NCI-H187 treated with DMSO at 0.1 percent for 48 hours (cell line): ENCODE data around the gene ERC1.
"Not testable (repeated sequence)": the region's sequence is repeated elsewhere in the genome, so short reads cannot be mapped to it uniquely, and the experiment has no call there.

Source experiments
- DNase-seq: peaks from one replicate; lab custom pipeline; 2025; lab: John Stamatoyannopoulos, UW

ERC1 gene

GRCh38 chr12:1324099-1324498 lies 333.1 kb downstream of the ERC1 start:
- DNase-seq: no peak

DNA sequence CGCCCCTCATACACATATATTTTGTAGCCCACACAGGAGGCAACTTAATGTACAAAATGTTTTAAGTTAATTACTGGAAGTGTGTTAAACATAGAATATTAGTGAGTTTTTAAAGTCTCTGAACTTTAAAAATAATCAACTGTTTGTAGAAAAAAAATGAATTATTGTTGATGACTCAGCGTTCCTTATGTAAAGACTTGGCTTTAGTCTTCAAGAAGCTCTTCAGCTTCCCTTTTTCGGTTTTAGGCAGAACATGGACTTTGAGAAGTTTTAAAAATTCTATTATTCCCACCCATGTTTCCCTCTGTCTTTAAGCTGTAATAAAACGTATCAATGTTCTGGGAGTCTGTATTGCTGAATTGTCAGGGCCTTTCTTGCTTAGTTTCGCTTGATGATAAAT lies 333.9 kb downstream of the ERC1 start:
- DNase-seq: no peak

DNA sequence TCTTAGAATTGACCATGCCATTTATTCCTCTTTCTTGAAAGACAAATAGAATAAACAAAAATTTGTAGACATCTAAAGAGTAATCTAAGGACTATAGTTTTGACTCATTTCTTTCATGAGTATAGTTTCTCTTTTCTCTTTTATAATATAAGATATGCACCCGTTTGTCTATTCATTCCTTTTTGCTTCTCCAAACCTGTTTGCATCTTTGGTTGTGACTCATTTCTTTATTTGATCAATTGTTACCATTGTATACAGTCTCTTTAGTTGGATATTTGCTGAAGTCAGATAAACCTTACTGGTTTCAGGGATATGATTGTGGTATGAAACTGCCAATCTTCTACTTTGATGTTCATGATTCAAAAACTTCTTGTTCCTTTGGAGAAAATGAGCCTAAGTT lies 334.6 kb downstream of the ERC1 start:
- DNase-seq: no peak

DNA sequence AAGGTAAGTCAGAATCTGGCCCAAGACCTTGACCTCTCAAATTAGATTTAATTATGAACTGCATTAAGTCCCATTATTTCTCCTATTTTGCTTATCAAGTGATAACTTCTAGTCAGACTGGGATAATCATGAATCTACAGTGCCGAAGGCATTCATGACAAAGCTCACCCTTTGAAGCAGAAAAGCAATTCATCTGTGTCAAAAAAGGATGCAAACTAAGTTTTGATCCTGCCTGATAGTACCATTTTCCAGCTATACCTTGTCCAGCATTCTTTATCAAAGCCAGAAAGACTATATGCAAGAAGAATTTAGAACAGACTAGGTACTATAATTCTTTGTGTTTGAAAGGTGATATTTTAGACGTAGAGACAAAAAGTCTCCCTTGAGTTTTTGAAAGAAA lies 335.2 kb downstream of the ERC1 start:
- no peak for DNase-seq

DNA sequence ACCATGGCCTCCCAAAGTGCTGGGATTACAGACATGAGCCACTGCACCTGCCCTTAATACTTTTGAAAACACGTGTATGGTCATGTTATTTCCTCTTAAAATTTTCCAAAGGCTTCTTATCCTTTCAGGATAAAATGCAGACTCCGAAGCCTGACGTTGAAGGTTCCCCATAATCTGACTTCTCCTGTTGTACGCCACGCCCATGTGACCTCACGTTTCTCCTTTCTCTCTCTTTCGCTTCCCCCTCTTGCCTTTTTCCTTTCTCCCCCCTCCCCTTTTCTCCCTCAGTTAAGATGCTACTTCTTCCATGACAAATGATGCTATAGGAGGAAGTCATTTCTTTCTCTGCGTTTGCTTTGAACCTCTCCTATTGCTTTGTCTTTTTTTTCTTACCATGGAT lies 337.4 kb downstream of the ERC1 start:
- no peak for DNase-seq

GRCh38 chr12:1329784-1330476 lies 338.9 kb downstream of the ERC1 start:
- DNase-seq: no peak

DNA sequence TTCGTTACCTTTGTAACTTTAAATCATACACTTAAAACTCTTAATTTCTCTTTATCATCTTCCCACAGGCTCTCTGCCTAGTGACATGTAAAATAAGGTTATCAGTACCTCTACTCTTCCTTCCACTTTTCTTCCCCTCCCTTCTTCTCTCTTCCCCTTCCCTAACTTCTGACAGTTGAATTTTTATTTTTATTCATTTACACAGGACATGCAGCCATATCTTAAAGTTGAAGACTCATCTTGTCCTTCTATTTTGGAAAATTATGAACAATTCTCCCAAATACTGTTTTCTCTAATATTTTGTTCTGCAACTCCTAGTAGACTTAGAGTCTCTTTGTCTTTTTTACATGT lies 339.4 kb downstream of the ERC1 start:
- no peak for DNase-seq

DNA sequence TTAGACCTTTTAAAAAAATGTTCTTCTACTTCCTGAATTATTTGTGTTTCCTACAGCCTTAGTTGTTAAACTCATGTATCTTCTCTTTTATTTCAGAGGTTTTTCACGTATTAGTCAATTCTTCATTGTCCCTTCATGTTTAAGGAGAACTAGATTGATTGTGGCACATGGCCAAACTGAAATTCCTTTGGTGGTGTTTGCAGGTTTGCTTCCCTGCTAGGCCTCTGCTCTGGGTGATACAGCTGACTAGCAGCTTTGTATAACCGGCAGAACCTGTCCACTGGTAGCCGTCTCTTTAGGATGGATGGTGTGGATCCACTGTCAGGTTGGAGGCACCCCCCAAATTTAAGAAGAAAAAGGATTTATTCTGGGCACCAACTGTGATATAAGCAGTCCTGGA lies 341.3 kb downstream of the ERC1 start:
- DNase-seq: no peak

DNA sequence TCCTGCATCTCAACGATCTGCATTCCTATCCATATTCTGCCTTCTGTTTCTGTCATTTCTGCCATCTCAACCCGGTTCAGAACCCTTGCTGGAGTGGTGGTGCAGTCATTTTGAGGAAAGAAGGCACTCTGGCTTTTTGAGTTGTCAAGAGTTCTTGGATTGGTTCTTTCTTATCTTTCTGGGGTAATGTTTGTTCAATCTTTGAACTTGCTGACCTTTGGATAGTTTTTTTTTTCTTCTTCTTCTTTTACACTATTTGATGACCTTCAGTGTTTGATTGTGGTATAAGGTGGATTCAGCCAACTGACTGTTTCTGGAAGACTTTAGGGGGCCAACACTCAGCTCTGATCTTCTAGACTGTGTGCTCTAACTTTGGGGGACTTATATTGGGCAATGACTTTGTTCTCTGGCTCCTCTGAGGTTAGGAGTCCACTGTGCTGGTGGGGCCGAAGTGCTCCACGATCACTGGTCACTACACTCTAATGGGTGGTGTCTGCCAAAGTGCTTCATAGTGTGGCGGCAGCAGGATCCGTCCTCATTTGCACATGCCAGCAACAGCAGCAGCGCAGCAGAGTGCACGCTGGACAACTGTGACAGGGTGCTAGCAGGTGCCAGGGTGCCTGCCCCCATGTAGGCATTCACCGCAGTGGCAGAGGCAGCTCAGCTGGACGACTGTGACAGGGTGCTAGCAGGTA lies 347.6 kb downstream of the ERC1 start:
- no peak for DNase-seq

GRCh38 chr12:1339178-1339541 lies 348.1 kb downstream of the ERC1 start:
- not testable (repeated sequence) for DNase-seq

- DNase-seq: no peak
Measured at GRCh38 chr12:1339618-1340319, 348.7 kb downstream of the ERC1 start.

DNA sequence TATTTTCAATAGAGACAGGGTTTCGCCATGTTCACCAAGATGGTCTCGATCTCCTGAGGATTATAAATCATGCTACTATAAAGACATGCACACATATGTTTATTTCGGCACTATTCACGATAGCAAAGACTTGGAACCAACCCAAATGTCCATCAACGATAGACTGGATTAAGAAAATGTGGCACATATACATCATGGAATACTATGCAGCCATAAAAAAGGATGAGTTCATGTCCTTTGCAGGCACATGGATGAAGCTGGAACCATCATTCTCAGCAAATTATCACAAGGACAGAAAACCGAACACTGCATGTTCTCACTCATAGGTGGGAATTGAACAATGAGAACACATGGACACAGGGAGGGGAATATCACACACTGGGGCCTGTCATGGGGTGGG lies 350.2 kb downstream of the ERC1 start:
- not testable (repeated sequence) for DNase-seq

DNA sequence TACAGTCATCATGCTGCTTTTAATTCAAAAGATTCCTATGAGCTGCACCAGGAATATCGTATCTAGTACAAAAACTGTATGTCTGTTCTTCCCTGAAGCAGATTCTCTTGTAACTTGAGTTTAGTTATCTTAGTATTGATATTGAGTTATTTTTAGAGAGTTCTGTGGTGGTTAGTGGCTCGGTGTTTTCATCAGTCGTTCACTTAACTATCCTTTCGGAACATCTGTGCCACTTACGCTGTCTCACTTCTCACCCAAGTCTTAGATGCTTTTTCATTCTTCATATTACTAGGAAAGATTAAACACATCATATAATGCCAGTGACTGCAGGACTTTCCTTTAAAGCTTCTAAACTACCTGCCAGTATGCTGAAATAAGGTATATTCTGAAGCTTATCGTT lies 352.4 kb downstream of the ERC1 start:
- DNase-seq: no peak

- DNase-seq: no peak
Measured at GRCh38 chr12:1344245-1344644, 353.2 kb downstream of the ERC1 start.

DNA sequence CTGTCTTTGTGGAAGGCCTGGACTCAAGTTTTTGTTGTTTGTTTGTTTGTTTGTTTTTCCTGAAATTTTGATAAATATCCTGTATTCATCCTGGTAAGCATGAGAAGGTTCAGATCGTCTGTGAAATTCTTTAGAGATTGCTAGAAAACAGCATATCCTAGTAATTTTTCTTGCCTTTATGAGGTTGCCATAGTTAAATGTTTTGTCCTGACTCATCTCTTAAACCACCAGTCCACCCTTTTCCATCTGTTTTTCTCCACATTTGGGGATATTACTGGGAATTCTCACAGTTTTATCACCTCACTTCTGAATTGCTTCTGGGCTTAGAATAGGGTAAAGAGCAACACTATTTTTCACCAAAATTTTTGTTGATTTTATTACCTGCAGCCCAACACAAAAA lies 355.1 kb downstream of the ERC1 start:
- no peak for DNase-seq

- no peak for DNase-seq
Measured at GRCh38 chr12:1347294-1347693, 356.3 kb downstream of the ERC1 start.

DNA sequence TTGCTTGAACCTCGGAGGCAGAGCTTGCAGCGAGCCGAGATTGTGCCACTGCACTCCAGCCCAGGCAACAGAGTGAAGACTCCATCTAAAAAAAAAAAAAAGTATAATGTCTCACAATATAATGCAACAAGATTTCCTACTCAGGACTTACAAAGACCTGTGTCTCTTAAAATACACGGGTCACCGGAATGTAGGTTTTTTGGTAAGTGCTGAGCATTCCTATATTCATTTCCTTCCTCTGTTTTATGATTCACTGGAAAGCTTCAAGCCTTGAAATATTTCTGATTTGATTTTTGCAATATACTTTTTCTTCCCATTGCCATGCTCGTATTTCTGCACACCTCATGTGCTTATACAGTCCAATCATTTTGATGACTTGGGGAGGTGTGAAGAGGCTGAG lies 357.6 kb downstream of the ERC1 start:
- DNase-seq: no peak

GRCh38 chr12:1350055-1350933 lies 359.3 kb downstream of the ERC1 start:
- DNase-seq: no peak

GRCh38 chr12:1350934-1351240 lies 359.9 kb downstream of the ERC1 start:
- DNase-seq: no peak

DNA sequence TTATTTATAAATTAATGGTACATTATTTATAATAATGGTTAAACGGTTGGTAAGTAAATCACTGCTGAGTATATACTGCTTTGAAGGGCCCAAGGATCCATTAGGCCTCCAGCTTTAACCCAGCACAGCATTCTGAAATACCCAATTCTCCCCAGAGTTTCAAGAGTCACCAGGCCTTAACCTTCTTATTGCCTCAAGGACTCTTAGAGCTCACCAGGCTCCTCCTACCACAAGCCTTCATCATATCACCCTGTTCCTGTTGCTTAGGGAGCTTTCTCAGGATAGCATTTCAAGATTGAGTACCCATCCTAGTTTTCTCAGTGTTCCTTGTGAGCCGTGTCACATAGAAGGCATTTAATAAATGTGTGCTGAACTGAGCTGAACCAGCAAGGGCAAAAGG lies 360.9 kb downstream of the ERC1 start:
- no peak for DNase-seq

- no peak for DNase-seq
Measured at GRCh38 chr12:1353451-1353850, 362.4 kb downstream of the ERC1 start.

DNA sequence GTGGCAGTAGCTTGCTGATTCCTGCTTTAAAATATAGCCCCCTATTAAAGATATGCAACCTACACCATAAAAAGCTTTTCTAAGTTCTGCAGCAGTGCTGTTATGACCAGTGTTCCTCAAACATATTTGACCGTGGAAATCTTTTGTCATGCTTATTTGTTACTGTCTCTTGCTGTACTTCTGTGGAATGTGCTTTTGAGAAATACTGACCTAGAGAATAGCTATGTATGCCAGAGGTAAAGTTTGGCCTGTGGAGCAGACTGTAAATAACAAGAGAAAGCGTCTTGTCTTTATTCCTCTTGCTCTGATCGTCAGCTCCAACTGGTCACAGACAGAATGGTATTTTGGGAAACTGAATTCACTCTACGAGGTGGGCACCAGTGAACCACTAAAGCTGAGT lies 364.4 kb downstream of the ERC1 start:
- no peak for DNase-seq

DNA sequence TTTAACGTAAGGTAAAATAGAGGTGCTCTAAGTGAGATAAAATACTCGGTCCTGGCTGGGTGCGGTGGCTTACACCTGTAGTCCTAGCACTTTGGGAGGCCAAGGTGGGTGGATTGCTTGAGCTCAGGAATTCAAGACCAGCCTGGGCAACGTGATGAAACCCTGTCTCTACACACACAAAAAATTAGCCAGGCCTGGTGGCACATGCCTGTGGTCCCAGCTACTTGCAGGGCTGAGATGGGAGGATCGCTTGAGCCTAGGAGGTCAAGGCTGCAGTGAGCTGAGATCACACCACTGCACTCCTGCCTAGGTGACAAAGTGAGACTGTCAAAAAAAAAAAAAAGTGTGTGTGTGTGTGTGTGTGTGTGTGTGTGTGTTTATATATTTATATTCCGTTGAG lies 364.8 kb downstream of the ERC1 start:
- DNase-seq: not testable (repeated sequence)
